SK-N-SH (cell line): ENCODE data around the gene UTS2. TPM values are rescaled to one million over a fixed set of nuclear protein-coding genes. Genes with fewer than 3 reads are reported as not detected.

Experiments
- CTCF ChIA-PET: fragments of 300-600, 350-600 bp; formaldehyde crosslinking; extraction: SDS; loops from one replicate; lab custom pipeline; 2021; lab: Yijun Ruan, JAX
- POLR2A ChIA-PET: fragments of 350-600 bp; sonication (Branson Sonifier 250); formaldehyde crosslinking; extraction: SDS; loops from one replicate; lab custom pipeline; 2020; ENCODE audit warnings: antibody characterized with exemption, inconsistent platforms; lab: Yijun Ruan, JAX
- DNase-seq: peaks from one replicate; pipeline ENCODE4 v3.0.0; 2012
- H2AFZ ChIP-seq: fragments of 200-600 bp; sonication (generic); 2 replicates; pipeline ENCODE4 v1.8.1; 2016; ENCODE audit warnings: antibody characterized with exemption, mild to moderate bottlenecking, low read depth
- H3F3A ChIP-seq: fragments of 200-600 bp; sonication (generic); replicated peaks from 2 replicates; pipeline ENCODE3; 2016; ENCODE audit warnings: antibody characterized with exemption, mild to moderate bottlenecking; ENCODE audit not compliant: insufficient read depth
- H3K27ac ChIP-seq, 2 experiments: fragments of 200-500 bp in 1 of 2; fragments of 200-600 bp in 1 of 2; sonication (Bioruptor generic) in 1 of 2; sonication (generic), shearing (Covaris generic) in 1 of 2; 2 replicates each; pipeline versions ENCODE4 v1.5.1 to v1.6.1; 2014 to 2016; ENCODE audit warnings: low read depth in 2 of 2, inconsistent platforms in 1 of 2, low read length in 1 of 2, mild to moderate bottlenecking in 1 of 2, mixed read lengths in 1 of 2
- H3K27me3 ChIP-seq: fragments of 200-600 bp; sonication (generic), shearing (Covaris generic); 2 replicates; pipeline ENCODE4 v1.6.1; 2016; ENCODE audit warnings: mixed run types; ENCODE audit not compliant: insufficient read depth
- H3K36me3 ChIP-seq, 2 experiments: fragments of 200-500 bp in 1 of 2; fragments of 200-600 bp in 1 of 2; sonication (Bioruptor generic) in 1 of 2; sonication (generic) in 1 of 2; replicated peaks in 1 of 2; 2 replicates each; pipeline versions ENCODE3 to v1.5.1; 2014 to 2016; ENCODE audit warnings: low read length in 1 of 2, mild to moderate bottlenecking in 1 of 2; ENCODE audit not compliant: insufficient read depth in 2 of 2, control insufficient read depth in 1 of 2
- H3K4me1 ChIP-seq, 2 experiments: fragments of 200-500 bp in 1 of 2; fragments of 200-600 bp in 1 of 2; sonication (Bioruptor generic) in 1 of 2; sonication (generic), shearing (Covaris generic) in 1 of 2; 2 replicates each; pipeline versions ENCODE4 v1.5.1 to v1.6.1; 2014 to 2016; ENCODE audit warnings: low read depth in 1 of 2, low read length in 1 of 2, mixed run types in 1 of 2; ENCODE audit not compliant: insufficient read depth in 2 of 2, control insufficient read depth in 1 of 2
- H3K4me2 ChIP-seq: fragments of 200-600 bp; sonication (generic), shearing (Covaris generic); 2 replicates; pipeline ENCODE4 v1.6.1; 2017; ENCODE audit warnings: mixed run types
- H3K4me3 ChIP-seq, 2 experiments: fragments of 200-500 bp in 1 of 2; fragments of 200-600 bp in 1 of 2; sonication (Bioruptor generic) in 1 of 2; sonication (generic), shearing (Covaris generic) in 1 of 2; 2 replicates each; pipeline versions ENCODE4 v1.5.1 to v1.8.1; 2014 to 2016; ENCODE audit warnings: low read depth in 2 of 2, inconsistent platforms in 1 of 2, low read length in 1 of 2, mild to moderate bottlenecking in 1 of 2, mixed read lengths in 1 of 2, moderate library complexity in 1 of 2
- H3K79me2 ChIP-seq: fragments of 200-600 bp; sonication (generic); 2 replicates; pipeline ENCODE4 v1.8.1; 2017; ENCODE audit warnings: mild to moderate bottlenecking; ENCODE audit not compliant: insufficient read depth
- H3K9ac ChIP-seq: fragments of 200-600 bp; sonication (generic); 2 replicates; pipeline ENCODE4 v1.6.1; 2017; ENCODE audit warnings: mixed run types
- H3K9me2 ChIP-seq: fragments of 200-600 bp; sonication (generic); 2 replicates; pipeline ENCODE4 v1.6.1; 2017; ENCODE audit warnings: mixed run types
- H3K9me3 ChIP-seq: fragments of 200-600 bp; sonication (generic); 2 replicates; pipeline ENCODE4 v1.6.1; 2017; ENCODE audit warnings: mixed run types, mild to moderate bottlenecking, moderate library complexity
- H4K20me1 ChIP-seq: fragments of 200-600 bp; sonication (generic); 2 replicates; pipeline ENCODE4 v1.6.1; 2017; ENCODE audit warnings: mild to moderate bottlenecking, mixed run types; ENCODE audit not compliant: insufficient read depth
- ELF1 ChIP-seq: IDR thresholded peaks from 2 replicates; pipeline ENCODE4 v1.4.0; 2012
- EP300 ChIP-seq, 2 experiments: IDR thresholded peaks; 2 replicates each; pipeline versions ENCODE4 v1.4.0 to v1.6.1; 2012; ENCODE audit warnings: borderline replicate concordance in 1 of 2, low read depth in 1 of 2, low read length in 1 of 2
- RAD21 ChIP-seq: IDR thresholded peaks from 2 replicates; pipeline ENCODE4 v1.6.1; 2012; ENCODE audit warnings: mild to moderate bottlenecking, low read length
- USF1 ChIP-seq: IDR thresholded peaks from 2 replicates; pipeline ENCODE4 v1.4.0; 2012; ENCODE audit warnings: low read depth, borderline replicate concordance
- WGBS: methylation state at CpG from one replicate; pipeline ENCODE4 v1.1.6; 2017; ENCODE audit warnings: low lambda C conversion rate; 5-methylcytosine and 5-hydroxymethylcytosine counted together
- polyA plus RNA-seq, 3 experiments: library from polyadenylated mRNA; depleted of rRNA; stranded (reverse); fragments of >200 nt; gene quantifications; 2 replicates each; pipeline ENCODE4 v1.2.3, GENCODE V29; 2012
- TF ChIP-seq, protein P1 (sequence below): IDR thresholded peaks from 2 replicates; pipeline ENCODE4 v1.4.0; 2012; ENCODE audit warnings: low read depth
- TF ChIP-seq, protein P2 (sequence below): IDR thresholded peaks from 2 replicates; pipeline ENCODE4; 2012

UTS2 gene
- polyA plus RNA-seq, 1 of the 3 experiments (the other 2 are of a cell fraction) = 0.13 TPM

GRCh38 chr1:7831458-7831857 lies 21.4 kb downstream of the UTS2 start:
- no peaks in the 10 kb centered on the region for H3K27me3 ChIP-seq
- H3K9me2 ChIP-seq = no peaks in the 10 kb centered on the region
- TF ChIP-seq ELF1 = no peak
- TF ChIP-seq, protein P1, sequence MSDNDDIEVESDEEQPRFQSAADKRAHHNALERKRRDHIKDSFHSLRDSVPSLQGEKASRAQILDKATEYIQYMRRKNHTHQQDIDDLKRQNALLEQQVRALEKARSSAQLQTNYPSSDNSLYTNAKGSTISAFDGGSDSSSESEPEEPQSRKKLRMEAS = no peak
- TF ChIP-seq USF1 = no peak
- TF ChIP-seq EP300 (IDR thresholded peaks at IDR 0.05; ENCODE audit: borderline replicate concordance in 1 of 2, low read depth in 1 of 2, low read length in 1 of 2) = no peak
- H3K27ac ChIP-seq = no peak overlapping the region; a peak in 1 of 4 replicates
- H3K4me2 ChIP-seq = no peak overlapping the region
- H4K20me1 ChIP-seq = no peaks in the 10 kb centered on the region
- H3K36me3 ChIP-seq = peaks cover 46 to 55% of the 10 kb centered on the region in 2 experiments
- no peaks in the 10 kb centered on the region for H3F3A ChIP-seq
- H3K4me3 ChIP-seq = no peak overlapping the region
- ChIA-PET CTCF (interaction anchor here (0.9 to 1.7 kb wide), 2 partner anchors 23 to 152 kb away, joined by 3 to 6 read pairs; no protein-coding TSS in a partner anchor), POLR2A (no interaction called here)
- H3K9me3 ChIP-seq = no peaks in the 10 kb centered on the region
- H3K79me2 ChIP-seq = peaks cover 3% of the 10 kb centered on the region; the same call in 1 of the 2 replicates
- H3K9ac ChIP-seq = no peak overlapping the region
- no peak overlapping the region for H2AFZ ChIP-seq
- 89% methylated on average over 3 of the region's 3 CpGs for WGBS
- no peaks in the 10 kb centered on the region for H3K4me1 ChIP-seq
- no peak for DNase-seq

DNA sequence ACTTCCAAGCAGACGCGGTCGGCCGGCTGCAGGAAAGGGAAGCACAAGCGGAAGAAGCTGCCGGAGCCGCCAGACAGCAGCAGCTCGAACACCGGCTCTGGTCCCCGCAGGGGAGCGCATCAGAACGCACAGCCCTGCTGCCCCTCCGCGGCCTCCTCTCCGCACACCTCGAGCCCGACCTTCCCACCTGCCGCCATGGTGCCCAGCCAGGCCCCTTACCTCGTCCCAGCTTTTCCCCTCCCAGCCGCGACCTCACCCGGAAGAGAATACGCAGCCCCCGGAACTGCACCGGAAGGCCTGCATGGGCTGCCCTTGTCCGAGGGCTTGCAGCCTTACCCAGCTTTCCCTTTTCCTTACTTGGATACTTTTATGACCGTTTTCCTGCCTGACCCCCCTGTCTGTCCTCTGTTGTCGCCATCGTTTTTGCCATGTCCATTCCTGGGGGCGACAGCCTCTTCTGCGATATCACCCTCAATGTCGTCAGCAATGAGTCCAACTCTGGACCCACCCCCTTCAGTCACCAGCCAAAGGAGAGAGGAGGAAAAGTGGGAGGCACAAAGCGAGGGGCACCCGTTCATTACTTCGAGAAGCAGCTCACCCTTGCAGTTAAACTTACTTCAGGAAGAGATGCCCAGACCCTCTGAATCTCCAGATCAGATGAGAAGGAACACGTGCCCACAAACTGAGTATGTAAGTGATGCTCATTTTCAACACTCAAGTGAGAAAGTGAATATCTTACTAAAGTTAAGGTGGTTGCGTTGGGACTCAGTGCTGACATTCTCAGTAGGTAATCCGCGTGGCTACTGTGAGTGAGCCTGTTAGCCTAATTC lies 25.5 kb downstream of the UTS2 start:
- Histone ChIP-seq H3K4me2 (no peak overlapping the region), H3K27me3 (no peaks in the 10 kb centered on the region), H3K9me2 (no peaks in the 10 kb centered on the region), H3F3A (no peaks in the 10 kb centered on the region), H3K36me3 (peaks cover 52 to 62% of the 10 kb centered on the region in 2 experiments), H3K27ac (no peak overlapping the region), H3K9me3 (no peaks in the 10 kb centered on the region), H3K9ac (no peak overlapping the region), H2AFZ (no peak overlapping the region), H3K4me3 (no peak overlapping the region), H3K79me2 (no peaks in the 10 kb centered on the region), H3K4me1 (no peaks in the 10 kb centered on the region), H4K20me1 (no peaks in the 10 kb centered on the region)
- WGBS = 91% methylated on average over 39 of the region's 39 CpGs
- no peak for DNase-seq
- ChIA-PET CTCF (interaction anchor here (0.7 to 1.2 kb wide), 3 partner anchors 19 to 605 kb away, joined by 3 to 4 read pairs (median 3); no protein-coding TSS in a partner anchor), POLR2A (no interaction called here)
- TF ChIP-seq USF1 (no peak), EP300 (IDR thresholded peaks at IDR 0.05; ENCODE audit: borderline replicate concordance in 1 of 2, low read depth in 1 of 2, low read length in 1 of 2) (no peak), RAD21 (no peak), ELF1 (no peak)
- TF ChIP-seq, protein P2, sequence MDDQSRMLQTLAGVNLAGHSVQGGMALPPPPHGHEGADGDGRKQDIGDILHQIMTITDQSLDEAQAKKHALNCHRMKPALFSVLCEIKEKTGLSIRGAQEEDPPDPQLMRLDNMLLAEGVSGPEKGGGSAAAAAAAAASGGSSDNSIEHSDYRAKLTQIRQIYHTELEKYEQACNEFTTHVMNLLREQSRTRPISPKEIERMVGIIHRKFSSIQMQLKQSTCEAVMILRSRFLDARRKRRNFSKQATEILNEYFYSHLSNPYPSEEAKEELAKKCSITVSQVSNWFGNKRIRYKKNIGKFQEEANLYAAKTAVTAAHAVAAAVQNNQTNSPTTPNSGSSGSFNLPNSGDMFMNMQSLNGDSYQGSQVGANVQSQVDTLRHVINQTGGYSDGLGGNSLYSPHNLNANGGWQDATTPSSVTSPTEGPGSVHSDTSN = no peak
